GM21528 (cell line): ENCODE data around the gene GCFC2.
"Not testable (repeated sequence)": the region's sequence is repeated elsewhere in the genome, so short reads cannot be mapped to it uniquely, and the experiment has no call there.

Source experiments
- ATAC-seq: cut with Tn5 transposase; IDR thresholded peaks from one replicate; pipeline ENCODE4 v1.9.1; 2021; ENCODE audit warnings: mild to moderate bottlenecking, moderate library complexity; ENCODE audit not compliant: unreplicated experiment, low FRiP score

Gene GCFC2

DNA sequence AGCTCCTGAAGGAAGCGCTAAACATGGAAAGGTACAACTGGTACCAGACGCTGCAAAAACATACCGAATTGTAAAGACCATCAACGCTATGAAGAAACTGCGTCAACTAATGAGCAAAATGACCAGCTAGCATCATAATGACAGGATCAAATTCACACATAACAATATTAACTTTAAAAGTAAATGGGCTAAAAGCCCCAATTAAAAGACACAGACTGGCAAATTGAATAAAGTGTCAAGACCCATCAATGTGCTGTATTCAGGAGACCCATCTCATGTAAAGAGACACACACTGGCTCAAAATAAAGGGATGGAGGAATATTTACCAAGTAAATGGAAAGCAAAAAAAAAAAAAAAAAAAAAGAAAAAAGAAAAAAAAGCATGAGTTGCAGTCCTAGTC, 27.3 kb downstream of the GCFC2 start:
- not testable (repeated sequence) for ATAC-seq

DNA sequence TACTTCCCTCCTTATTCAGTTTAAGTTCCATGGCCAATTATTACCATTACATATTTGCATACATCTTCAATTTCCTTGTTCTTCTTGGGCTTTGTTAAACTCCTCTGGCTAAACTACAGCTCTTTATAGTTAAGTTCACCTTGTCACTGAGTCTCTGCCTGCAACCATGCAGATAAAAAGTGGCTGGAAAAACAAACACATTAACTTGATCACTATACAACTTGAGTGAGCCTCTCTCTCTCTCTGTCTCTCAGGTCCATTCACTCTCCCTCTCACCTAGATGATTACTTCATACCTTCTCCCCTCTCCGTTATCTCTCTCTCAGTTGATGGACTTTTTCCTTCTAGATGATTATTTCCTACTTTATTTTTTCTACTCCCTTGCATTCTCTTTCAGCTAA, 30.3 kb downstream of the GCFC2 start:
- no peak for ATAC-seq

DNA sequence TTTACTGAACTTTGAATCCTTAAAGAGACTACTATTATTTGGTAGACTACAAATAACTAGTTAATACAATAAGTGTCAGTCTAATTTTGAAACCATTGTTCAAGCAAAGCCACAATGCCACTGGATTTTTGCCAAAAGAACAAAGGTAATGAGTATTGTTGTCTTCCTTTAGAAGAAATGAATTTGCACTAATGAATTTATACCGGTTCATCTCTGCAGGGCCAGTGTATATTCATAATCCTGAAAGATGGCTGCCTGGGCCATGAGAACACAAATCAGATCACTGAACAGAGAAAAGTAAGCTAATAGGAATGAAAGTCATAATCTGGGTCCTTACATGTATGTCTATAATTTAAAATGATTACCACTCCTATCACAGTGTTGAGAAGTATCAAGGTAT, 31.2 kb downstream of the GCFC2 start:
- no peak for ATAC-seq

DNA sequence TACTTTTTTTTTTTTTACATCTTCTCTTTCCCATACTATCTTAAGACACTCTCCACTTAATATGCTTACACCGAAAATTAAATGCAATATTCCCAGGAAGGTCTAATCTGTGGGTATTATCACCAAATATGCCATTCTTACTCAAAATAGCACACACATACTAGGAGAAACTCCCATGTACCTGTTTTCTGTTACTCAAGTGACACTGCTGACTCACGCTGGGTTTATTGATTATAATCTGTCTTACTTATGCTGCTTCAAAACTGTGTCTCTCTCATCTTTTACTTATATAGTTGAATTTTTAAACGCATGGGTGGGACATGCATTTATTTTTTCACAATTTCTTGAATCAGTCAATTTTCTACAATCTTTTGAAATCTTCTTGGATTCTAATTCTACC, 34.3 kb downstream of the GCFC2 start:
- ATAC-seq = no peak

DNA sequence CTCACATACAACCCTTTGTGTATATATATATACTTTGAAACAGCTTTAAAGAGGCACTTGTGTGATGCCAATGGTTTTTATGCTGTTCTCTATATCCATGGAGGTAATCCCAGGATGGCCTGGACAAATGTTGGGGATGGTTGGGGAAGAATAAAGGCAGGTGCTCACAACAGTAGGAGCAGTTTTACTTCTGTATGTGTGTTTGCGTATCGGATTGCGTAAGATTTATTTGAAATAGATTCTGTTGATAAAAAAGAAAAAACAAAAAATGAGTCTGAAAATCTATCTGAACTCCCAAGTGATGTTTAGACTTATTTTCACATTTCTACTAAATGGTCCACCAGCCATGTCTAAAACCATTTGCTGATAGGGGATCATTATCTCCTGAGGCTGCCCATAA, 34.8 kb downstream of the GCFC2 start:
- ATAC-seq = no peak

DNA sequence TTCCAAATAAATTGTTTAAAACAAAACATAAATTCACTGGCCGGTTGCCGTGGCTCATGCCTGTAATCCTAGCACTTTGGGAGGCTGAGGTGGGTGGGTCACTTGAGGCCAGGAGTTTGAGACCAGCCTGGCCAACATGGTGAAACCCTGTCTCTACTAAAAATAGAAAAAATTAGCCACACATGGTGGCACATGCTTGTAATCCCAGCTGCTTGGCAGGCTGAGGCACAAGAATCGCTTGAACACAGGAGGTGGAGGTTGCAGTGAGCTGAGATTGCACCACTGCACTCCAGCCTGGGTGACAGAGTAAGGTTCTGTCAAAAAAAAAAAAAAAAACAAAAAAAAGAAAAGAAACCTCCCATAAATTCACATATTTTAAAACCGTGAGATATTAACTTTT, 35.3 kb downstream of the GCFC2 start:
- ATAC-seq = not testable (repeated sequence)

DNA sequence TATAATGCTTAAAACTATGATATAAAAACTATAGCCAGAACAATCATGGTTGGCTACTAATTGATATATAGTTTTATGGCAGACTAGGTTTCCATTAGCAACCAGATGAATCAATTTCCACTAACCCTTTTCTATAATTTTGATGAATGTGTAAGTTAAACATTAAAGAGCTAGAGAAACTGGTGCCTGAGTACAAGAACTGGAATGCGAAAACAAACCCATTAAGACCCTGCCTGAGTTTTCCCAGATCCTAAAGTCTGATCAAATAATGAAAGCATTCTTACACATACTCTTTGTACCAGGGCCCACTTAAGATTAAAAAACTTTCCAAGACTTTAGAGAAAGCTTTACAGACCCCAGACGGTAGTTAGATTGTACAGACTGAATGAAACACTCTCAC, 42.8 kb downstream of the GCFC2 start:
- ATAC-seq = no peak

DNA sequence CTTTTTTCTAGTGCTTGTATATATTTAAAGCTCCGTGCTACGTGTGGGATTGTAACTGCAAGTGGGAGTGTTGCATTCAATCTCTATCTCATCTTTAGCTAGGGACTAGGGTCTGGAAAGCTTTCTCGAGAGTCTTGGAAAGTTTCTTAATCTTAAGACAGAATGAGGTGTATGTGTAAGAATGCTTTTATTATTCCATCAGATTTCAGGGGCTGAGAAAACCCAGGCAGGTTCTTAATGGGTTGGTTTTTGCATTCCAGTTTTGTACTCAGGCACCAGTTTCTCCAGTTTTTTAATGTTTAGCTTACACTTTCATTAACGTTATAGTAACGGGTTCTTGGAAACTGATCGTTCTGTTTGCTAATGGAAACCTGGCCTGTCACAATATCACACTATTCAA, 43.8 kb downstream of the GCFC2 start:
- no peak for ATAC-seq

DNA sequence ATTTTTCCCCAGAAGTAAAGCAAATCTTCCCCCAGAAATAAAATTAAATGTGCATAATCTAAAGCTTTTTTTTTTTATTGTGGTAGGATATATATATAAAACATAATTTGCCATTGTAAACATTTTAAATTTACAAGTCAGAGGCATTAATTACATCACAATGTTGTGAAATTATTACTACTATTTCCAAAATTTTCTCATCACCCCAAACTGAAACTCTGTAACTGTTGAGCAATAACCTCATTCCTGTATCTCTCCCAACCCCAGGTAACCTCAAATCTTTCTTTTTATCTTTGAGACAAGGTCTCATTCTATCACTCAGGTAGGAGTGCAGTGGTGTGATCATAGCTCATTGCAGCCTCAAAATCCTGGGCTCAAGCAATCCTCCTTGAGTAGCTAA, 52.9 kb downstream of the GCFC2 start:
- no peak for ATAC-seq

DNA sequence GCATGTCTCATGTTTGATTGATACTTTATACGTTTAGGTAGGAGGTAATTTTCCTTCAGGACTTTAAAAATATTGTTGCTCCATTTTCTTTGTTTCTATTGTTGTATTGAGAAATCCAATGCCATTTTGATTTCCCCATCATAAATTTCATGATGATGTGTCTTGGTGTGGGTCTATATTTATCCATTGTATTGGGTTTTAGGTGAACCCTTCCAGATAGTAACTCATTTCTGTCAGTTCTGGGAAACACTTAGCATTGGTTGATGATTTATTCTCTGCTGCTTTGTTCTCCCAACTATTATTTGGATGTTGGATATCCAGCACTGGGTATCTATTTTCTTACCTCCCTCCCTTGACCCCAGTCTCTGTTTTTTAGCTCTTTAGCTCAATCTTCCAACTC, 54.2 kb downstream of the GCFC2 start:
- ATAC-seq = no peak

DNA sequence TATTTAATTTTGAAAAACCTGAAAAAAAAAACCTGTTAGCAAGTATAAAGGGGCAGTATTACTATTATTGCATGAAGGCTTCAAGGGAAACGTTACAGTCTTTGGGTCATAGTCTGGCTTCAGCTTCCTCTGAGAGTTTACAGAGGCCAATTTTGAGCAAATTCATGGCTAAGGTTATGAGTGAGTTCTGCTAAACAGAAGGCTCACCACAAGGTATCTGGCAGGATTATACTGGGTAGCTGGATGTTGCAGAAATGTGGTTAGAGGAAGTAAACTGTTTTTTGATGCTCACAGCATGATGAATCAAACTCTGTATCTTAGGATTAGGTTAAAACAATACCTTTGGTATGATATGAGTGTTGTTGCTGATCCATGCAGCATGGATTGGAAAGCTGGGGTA, 54.9 kb downstream of the GCFC2 start:
- ATAC-seq = no peak

DNA sequence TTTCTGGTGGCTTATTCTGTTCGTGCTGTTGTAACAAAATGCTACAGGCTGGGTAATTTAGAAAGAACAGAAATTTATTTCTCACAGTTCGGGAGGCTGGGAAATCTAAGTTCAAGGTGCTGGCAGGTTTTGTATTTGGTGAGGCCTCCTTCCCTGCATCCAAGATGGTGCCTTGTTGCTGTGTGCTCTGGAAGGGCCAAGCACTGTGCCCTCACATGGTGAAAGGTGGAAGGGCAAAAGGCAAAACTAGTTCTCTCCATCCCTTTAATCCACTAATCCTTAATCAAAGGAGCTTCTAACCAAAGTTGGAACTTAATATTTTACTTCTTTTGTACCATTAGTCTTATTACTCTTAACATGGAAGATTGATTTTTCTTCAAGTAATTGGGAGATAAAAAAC, 56.7 kb downstream of the GCFC2 start:
- ATAC-seq = no peak

DNA sequence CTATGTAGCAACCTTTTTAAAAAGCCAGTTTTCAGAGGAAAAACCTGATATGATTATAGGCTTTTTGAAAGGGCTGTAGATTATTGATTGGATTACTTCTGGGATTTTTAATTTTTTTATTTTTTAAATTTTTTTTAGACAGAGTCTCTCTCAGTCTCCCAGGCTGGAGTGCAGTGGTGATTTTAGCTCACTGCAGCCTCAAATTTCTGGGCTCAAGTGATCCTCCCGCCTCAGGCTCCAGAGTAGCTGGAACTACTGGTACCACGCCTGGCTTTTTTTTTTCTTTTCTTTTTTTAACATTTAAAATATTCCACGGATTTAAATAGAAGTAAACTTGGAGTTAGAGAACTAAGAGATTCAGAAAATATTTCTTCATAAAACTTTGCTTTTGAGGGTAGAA, 62.9 kb downstream of the GCFC2 start:
- ATAC-seq = no peak

DNA sequence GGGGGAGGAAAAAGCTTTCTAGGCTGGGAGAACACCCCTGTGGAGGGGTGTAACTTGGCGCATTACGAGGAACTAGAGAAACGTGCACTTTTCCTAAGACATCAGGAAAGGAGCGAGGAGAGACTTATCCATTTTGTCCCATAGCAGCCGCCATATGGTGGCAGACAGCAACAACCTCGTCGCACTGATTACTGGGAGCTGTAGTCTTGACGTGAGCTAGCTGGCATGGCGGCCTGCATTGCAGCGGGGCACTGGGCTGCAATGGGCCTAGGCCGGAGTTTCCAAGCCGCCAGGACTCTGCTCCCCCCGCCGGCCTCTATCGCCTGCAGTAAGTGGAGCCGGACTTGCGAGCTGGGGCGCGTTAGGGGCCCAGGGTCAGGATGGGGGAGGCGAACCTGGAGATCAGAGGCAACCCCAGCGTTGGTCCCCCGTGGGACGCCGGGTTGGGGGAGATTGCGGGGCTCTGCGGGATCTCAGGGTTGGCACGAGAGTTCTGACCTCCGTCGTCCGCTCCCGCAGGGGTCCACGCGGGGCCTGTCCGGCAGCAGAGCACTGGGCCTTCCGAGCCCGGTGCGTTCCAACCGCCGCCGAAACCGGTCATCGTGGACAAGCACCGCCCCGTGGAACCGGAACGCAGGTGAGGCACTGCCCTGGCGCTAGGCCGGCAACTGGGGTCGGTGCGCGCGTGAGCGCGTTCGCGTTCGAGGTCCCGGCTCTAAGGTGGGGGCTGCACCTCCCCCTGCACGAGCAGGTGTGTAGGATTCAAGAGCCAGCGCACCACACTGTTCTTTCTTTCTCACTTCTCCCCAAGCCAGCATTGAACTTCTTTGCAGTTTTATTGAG, 63.9 kb downstream of the GCFC2 start, which contains the start of gene MRPL19:
Gene MRPL19 (plus strand): TSS at position 201 of the 843 bp plus-strand sequence. CDS start 25 bp downstream, at position 226.
- ATAC-seq = peak; percentile 98

DNA sequence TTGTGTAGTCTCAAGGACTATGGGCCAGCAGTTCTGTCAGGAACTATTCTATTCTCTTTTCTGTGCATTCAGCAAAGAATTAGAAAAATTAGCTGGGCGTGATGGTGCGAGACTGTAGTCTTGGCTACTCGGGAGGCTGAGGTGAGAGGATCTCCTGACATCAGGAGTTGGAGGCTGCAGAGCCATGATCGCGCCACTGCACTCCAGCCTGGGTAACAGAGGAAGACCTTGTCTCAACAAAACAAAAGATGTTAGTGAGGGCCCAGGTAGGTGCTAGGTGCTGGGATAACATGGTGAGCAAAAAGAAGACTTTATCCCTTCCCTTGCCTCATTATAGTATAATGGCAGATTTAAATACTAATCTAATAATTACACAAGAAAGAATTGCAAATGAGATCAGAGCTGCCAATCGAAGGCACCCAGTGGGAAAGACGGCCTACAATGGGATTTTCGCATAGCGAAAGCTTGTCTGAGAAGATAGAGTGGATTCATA, 64.6 kb downstream of the GCFC2 start:
- ATAC-seq = no peak

DNA sequence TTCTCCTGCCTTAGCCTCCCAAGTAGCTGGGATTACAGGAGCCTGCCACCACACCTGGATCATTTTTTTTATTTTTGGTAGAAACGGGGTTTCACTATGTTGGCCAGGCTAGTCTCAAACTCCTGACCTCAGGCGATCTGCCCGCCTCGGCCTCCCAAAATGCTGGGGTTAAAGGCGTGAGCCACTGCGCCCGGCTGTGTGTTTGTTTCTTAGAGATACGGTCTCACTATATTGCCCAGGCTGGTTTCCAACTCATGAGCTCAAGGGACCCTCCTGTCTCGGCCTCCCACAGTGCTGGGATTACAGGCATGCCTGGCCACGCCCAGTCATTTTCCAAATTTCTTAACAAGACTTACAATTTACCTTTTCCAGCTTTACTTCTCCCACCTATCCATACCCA, 65.1 kb downstream of the GCFC2 start:
- no peak for ATAC-seq

DNA sequence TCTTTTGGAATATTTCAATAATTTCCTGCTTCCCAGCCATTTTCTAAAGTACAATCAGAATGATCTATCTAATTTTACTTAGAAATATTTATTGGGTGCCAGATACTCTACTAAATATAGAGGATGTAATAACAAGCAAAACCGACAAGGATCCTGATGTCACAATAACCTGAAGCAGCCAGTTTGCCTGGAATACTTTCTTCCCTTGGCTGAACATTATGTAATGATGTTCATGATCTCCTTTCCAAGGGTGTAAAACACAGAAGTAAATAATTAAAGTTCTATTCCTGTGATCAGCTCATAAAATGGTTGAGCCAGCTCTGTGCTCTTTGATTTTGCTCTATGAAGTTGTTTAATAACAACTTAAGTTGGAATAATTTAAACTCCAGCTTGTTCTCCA, 66.7 kb downstream of the GCFC2 start:
- ATAC-seq = no peak

DNA sequence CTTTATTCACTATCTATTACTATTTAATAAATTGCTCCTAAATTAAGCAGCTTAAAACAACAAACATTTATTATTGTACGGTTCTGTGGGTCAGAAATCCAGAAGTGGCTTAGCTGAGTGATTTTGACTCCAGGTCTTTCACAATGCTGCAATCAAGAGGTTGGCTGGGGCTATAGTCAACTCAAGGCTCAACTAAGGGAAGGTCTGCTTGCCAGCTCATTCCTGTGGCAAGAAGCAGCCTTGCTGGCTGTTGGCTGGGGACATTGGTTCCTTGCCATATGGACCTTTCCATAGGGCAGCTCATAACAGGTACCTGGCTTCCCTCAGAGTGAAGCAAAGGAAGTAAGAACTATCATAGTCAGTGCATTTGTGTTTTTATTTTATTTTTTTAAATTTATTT, 69.1 kb downstream of the GCFC2 start:
- ATAC-seq = no peak

DNA sequence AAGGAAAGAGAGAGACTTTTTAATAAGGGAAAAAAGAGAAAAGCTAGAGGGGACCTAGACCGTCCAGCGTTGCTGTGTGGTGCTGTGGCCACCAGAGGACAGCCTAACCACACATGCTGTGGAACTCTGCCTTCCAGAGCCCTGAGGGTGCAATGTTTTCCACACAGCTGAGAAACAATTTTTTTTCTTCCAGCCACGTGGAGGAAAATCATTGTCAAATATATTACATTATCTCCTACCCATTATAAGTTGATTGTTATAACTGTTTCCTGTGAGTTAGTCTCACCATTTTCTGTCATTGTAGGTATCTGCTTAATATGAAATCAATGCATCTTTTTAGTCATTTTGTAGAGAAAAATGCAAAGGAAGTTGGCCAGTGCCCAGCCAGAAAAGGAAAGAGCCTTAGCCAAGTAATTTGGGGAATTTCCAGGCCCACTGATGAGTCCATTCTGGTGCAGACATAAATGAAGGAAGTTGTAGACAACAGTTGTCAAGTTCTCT, 70.0 kb downstream of the GCFC2 start:
- ATAC-seq = peak; percentile 93

DNA sequence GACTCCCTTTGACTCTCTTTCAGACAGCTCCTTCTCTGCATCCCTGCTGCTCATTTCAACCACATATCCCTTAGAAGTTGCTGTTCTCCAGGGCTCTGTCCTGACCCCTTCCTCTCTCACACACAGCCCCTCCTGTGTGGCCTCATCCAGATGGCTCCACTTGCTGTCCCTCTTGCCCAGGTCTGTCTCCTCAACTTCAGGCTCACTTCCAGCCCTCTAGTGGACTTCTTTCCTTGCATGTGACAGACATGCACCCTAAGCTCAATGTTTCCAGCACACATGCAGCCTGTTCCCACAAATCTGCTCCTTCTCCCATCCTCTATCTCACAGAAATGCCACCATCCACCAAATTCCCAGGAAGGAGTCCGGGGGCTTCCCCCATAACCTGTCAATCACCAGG, 73.1 kb downstream of the GCFC2 start:
- ATAC-seq = no peak

DNA sequence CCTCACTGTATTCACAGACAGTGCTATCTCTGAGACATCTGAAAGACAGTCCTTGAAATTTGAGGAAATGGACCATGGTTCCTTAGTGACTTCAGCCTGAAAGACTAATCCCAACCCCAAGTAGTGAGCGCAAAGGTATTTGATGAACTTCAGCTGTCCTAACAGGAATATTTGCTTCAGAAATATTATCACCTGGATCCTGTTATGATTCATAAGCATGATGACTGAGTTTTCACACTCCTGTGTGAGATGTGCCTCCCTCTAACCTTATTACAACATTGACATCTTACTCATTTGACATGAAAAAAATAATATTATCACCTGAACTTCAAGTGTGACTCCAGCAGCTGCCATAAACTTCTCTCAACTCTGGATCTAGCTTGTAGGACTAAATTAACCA, 75.8 kb downstream of the GCFC2 start:
- ATAC-seq = no peak

DNA sequence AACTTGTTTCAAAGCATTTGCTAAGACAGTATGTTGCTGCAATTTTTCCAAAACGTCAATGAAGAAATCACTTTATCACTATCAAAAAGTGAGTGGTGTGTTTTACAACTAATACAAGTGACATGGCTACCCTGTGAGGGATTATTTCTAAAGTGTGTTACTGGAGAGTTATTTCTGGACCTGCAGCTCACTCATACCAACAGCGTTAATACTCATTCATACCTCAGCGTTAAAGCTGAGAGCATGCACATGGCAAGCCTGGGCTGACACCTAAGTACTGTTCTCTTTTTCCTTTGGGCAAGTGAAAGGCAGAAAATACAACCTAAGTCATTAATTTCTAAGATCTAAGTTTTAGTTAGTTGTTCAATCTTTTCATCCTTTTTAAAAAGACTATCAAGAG, 77.1 kb downstream of the GCFC2 start:
- ATAC-seq = no peak
